ENCODE measurements around the gene ZSWIM4.

- TF ChIP-seq FOS (IDR thresholded peaks at IDR 0.05; ENCODE audit: borderline replicate concordance, extremely low read depth, insufficient read length) (no peak), BCL11A (IDR thresholded peaks at IDR 0.05; ENCODE audit: low read depth, low read length) (no peak), POLR2AphosphoS5 (IDR thresholded peaks at IDR 0.05; ENCODE audit: low read length) (no peak), POLR2A (IDR thresholded peaks at IDR 0.05; ENCODE audit: low read depth, low read length) (no peak), CHD2 (IDR thresholded peaks at IDR 0.05; ENCODE audit: borderline replicate concordance, low read depth, low read length) (no peak), BMI1 (IDR thresholded peaks at IDR 0.05; ENCODE audit: borderline replicate concordance) (no peak), NFYB (IDR thresholded peaks at IDR 0.05; ENCODE audit: insufficient read depth, low read depth, low read length) (no peak), SREBF2 (IDR thresholded peaks at IDR 0.05; ENCODE audit: low read length) (no peak), JUND (IDR thresholded peaks at IDR 0.05; ENCODE audit: low read depth, low read length) (no peak), HCFC1 (IDR thresholded peaks at IDR 0.05; ENCODE audit: low read length) (no peak)
- TF ChIP-seq, protein P1, sequence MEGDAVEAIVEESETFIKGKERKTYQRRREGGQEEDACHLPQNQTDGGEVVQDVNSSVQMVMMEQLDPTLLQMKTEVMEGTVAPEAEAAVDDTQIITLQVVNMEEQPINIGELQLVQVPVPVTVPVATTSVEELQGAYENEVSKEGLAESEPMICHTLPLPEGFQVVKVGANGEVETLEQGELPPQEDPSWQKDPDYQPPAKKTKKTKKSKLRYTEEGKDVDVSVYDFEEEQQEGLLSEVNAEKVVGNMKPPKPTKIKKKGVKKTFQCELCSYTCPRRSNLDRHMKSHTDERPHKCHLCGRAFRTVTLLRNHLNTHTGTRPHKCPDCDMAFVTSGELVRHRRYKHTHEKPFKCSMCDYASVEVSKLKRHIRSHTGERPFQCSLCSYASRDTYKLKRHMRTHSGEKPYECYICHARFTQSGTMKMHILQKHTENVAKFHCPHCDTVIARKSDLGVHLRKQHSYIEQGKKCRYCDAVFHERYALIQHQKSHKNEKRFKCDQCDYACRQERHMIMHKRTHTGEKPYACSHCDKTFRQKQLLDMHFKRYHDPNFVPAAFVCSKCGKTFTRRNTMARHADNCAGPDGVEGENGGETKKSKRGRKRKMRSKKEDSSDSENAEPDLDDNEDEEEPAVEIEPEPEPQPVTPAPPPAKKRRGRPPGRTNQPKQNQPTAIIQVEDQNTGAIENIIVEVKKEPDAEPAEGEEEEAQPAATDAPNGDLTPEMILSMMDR (IDR thresholded peaks at IDR 0.05 in 2 of 3, conservative IDR thresholded peaks at IDR 0.05 in 1 of 3; ENCODE audit: control insufficient read depth in 2 of 3, extremely low read depth in 1 of 3, insufficient read depth in 1 of 3, low read depth in 3 of 3, low read length in 3 of 3): no peak
Observed at GRCh38 chr19:13877303-13877702, 82.1 kb downstream of the ZSWIM4 start.

Data from GM12878 (cell line).